Measurements from ENCODE around the gene KRT2. TPM values are rescaled to one million over a fixed set of nuclear protein-coding genes. Genes with fewer than 3 reads are reported as not detected.

The KRT2 gene
- not detected for total RNA-seq

DNA sequence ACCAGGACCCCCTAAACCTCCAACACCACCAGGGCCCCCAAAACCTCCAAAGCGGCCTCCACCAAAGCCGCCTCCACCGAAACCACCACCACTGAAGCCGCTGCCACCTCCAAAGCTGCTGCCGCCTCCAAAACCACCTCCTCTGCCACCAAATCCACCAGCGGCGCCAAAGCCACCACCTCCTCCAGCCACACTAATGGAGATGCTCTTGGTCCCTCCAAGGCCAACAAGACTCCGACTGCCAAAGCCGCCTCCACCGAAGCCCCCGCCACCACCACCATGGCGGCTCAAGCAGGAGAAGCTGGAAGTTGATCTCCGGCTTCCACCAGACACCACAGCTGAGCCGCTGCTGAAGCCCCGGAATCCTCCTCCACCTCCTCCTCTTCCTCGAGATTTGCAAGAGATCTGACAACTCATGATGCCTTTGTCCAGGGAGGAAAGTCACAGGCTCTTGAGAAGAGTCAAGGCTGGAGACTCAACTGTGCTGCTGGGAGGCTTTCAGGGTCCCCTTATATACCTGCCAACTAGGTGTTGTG, at the start of gene KRT2:
TSS of gene KRT2 (minus strand) at position 486 of the 536 bp plus-strand sequence. CDS start at position 417, 69 bp downstream.
- intact Hi-C loops (cut with DNase I) = no loop called here
- no peaks in the 10 kb centered on the region for H3K9me3 ChIP-seq
- 94% methylated on average over 16 of the region's 16 CpGs for WGBS
- H3K27ac ChIP-seq (replicated peaks in 1 of 4) = no peak within 1 kb of the TSS
- no peak within 1 kb of the TSS for H3K4me3 ChIP-seq
- peaks cover 0 to 28% (median 0%) of the 10 kb centered on the region in 4 donors for H3K27me3 ChIP-seq
- no peak for TF ChIP-seq EP300 (IDR thresholded peaks at IDR 0.05)
- TF ChIP-seq POLR2A (IDR thresholded peaks at IDR 0.05; ENCODE audit: low read depth) = no peak
- no peak for TF ChIP-seq CTCF (IDR thresholded peaks at IDR 0.05)
- TF ChIP-seq POLR2AphosphoS5 (IDR thresholded peaks at IDR 0.05) = no peak
- H3K36me3 ChIP-seq = no peaks in the 10 kb centered on the region
- H3K4me1 ChIP-seq = no peaks in the 10 kb centered on the region
- no peak for DNase-seq (ENCODE audit: extremely low spot score)

- Histone ChIP-seq H3K36me3 (no peaks in the 10 kb centered on the region), H3K4me1 (peaks cover 0 to 3% (median 0%) of the 10 kb centered on the region in 4 donors), H3K4me3 (no peak overlapping the region), H3K9me3 (no peaks in the 10 kb centered on the region), H3K27ac (replicated peaks in 1 of 4) (no peak overlapping the region), H3K27me3 (peaks cover 0 to 64% (median 0%) of the 10 kb centered on the region in 4 donors)
- WGBS = 84% methylated on average over 12 of the region's 12 CpGs
- TF ChIP-seq CTCF (IDR thresholded peaks at IDR 0.05) = no peak
- no peak for TF ChIP-seq EP300 (IDR thresholded peaks at IDR 0.05)
- TF ChIP-seq POLR2AphosphoS5 (IDR thresholded peaks at IDR 0.05) = no peak
- no peak for TF ChIP-seq POLR2A (IDR thresholded peaks at IDR 0.05; ENCODE audit: low read depth)
- intact Hi-C loops (cut with DNase I) = no loop called here
- no peak for DNase-seq (ENCODE audit: extremely low spot score)
Observed at GRCh38 chr12:52701281-52701680, 49.3 kb upstream of the KRT2 start.

GRCh38 chr12:52699960-52700359, 47.9 kb upstream of the KRT2 start:
- H3K4me3 ChIP-seq = no peak overlapping the region
- no peaks in the 10 kb centered on the region for H3K36me3 ChIP-seq
- no peak overlapping the region for H3K27ac ChIP-seq (replicated peaks in 1 of 4)
- H3K27me3 ChIP-seq = peaks cover 0 to 59% (median 0%) of the 10 kb centered on the region in 4 donors
- TF ChIP-seq EP300 (IDR thresholded peaks at IDR 0.05) (no peak), POLR2AphosphoS5 (IDR thresholded peaks at IDR 0.05) (no peak), CTCF (IDR thresholded peaks at IDR 0.05) (no peak), POLR2A (IDR thresholded peaks at IDR 0.05; ENCODE audit: low read depth) (no peak)
- no peak for DNase-seq (ENCODE audit: extremely low spot score)
- WGBS = 82% methylated on average over 2 of the region's 2 CpGs
- no peaks in the 10 kb centered on the region for H3K9me3 ChIP-seq
- intact Hi-C loops (cut with DNase I) = no loop called here
- H3K4me1 ChIP-seq = peaks cover 0 to 3% (median 0%) of the 10 kb centered on the region in 4 donors

GRCh38 chr12:52699373-52699772, 47.4 kb upstream of the KRT2 start:
- H3K4me1 ChIP-seq = peaks cover 0 to 3% (median 0%) of the 10 kb centered on the region in 4 donors
- H3K4me3 ChIP-seq = no peak overlapping the region
- no peak overlapping the region for H3K27ac ChIP-seq (replicated peaks in 1 of 4)
- H3K9me3 ChIP-seq = no peaks in the 10 kb centered on the region
- 88% methylated on average over 2 of the region's 2 CpGs for WGBS
- TF ChIP-seq POLR2AphosphoS5 (IDR thresholded peaks at IDR 0.05) = no peak
- TF ChIP-seq POLR2A (IDR thresholded peaks at IDR 0.05; ENCODE audit: low read depth) = no peak
- TF ChIP-seq CTCF (IDR thresholded peaks at IDR 0.05) = no peak
- TF ChIP-seq EP300 (IDR thresholded peaks at IDR 0.05) = no peak
- intact Hi-C loops (cut with DNase I) = no loop called here
- DNase-seq (ENCODE audit: extremely low spot score) = no peak
- H3K27me3 ChIP-seq = peaks cover 0 to 60% (median 0%) of the 10 kb centered on the region in 4 donors
- H3K36me3 ChIP-seq = no peaks in the 10 kb centered on the region

Measured in esophagus muscularis mucosa (tissue), 4 donors.